GM23338 (cell line): Measurements from ENCODE around the gene RIMS1. TPM values are rescaled to one million over a fixed set of nuclear protein-coding genes. Genes with fewer than 3 reads are reported as not detected.
A peak's percentile ranks its signal among the peaks of the same experiment; 100 is the strongest.

Source experiments
- ATAC-seq: fragments of 200-7000 bp; cut with Tn5 transposase; 3 replicates; pipeline ENCODE4 v1.9.1; 2020
- DNase-seq: peaks from one replicate; pipeline ENCODE4 v3.0.0-alpha.2; 2015; ENCODE audit warnings: low spot score
- H2AFZ ChIP-seq: fragments of 200-600 bp; sonication (generic); 2 replicates; pipeline ENCODE4 v1.8.0; 2016; ENCODE audit warnings: antibody characterized with exemption, mild to moderate bottlenecking, moderate library complexity
- H3F3A ChIP-seq: fragments of 200-600 bp; sonication (generic); replicated peaks from 2 replicates; pipeline ENCODE4 v1.8.0; 2017; ENCODE audit warnings: antibody characterized with exemption, mixed run types, low read depth
- H3K27ac ChIP-seq: fragments of 200-600 bp; sonication (generic); 2 replicates; pipeline ENCODE4 v1.6.1; 2016; ENCODE audit warnings: low read depth
- H3K27me3 ChIP-seq: fragments of 200-600 bp; sonication (generic); 2 replicates; pipeline ENCODE4 v1.8.0; 2016; ENCODE audit warnings: mild to moderate bottlenecking, mixed run types, moderate library complexity; ENCODE audit not compliant: insufficient read depth
- H3K36me3 ChIP-seq: fragments of 200-600 bp; sonication (generic); 2 replicates; pipeline ENCODE4 v1.8.0; 2016; ENCODE audit warnings: mild to moderate bottlenecking; ENCODE audit not compliant: insufficient read depth
- H3K4me1 ChIP-seq: fragments of 200-600 bp; sonication (generic); 2 replicates; pipeline ENCODE4 v1.8.0; 2016; ENCODE audit warnings: mild to moderate bottlenecking, moderate library complexity; ENCODE audit not compliant: insufficient read depth
- H3K4me2 ChIP-seq: fragments of 200-600 bp; sonication (generic); 2 replicates; pipeline ENCODE4 v1.7.1; 2017; ENCODE audit warnings: mixed run types
- H3K4me3 ChIP-seq: fragments of 200-600 bp; sonication (generic); 2 replicates; pipeline ENCODE4 v1.6.1; 2016; ENCODE audit warnings: mixed run types
- H3K79me2 ChIP-seq: fragments of 200-600 bp; sonication (generic); replicated peaks from 2 replicates; pipeline ENCODE4 v1.8.0; 2017; ENCODE audit warnings: mild to moderate bottlenecking; ENCODE audit not compliant: insufficient read depth
- H3K9me2 ChIP-seq: fragments of 200-600 bp; sonication (generic); 2 replicates; pipeline ENCODE4 v1.8.0; 2017; ENCODE audit not compliant: insufficient read depth
- H4K20me1 ChIP-seq: fragments of 200-600 bp; sonication (generic); replicated peaks from 2 replicates; pipeline ENCODE4 v1.8.0; 2017; ENCODE audit warnings: mild to moderate bottlenecking; ENCODE audit not compliant: insufficient read depth
- H3K27ac Mint-ChIP-seq: 2 replicates; pipeline ENCODE4 v1.8.0; 2020; ENCODE audit warnings: inconsistent platforms, mild to moderate bottlenecking, moderate library complexity, mixed read lengths
- H3K27me3 Mint-ChIP-seq: 3 replicates; pipeline ENCODE4 v1.8.0; 2022; ENCODE audit warnings: low read depth, mild to moderate bottlenecking, moderate library complexity, mixed read lengths, inconsistent platforms; ENCODE audit not compliant: insufficient read depth, poor library complexity
- H3K36me3 Mint-ChIP-seq: 3 replicates; pipeline ENCODE4 v1.8.0; 2021; ENCODE audit warnings: low read depth, mild to moderate bottlenecking, inconsistent platforms, moderate library complexity, mixed read lengths
- H3K4me1 Mint-ChIP-seq: 3 replicates; pipeline ENCODE4 v1.8.0; 2020; ENCODE audit warnings: mild to moderate bottlenecking, inconsistent platforms, mixed read lengths
- H3K4me3 Mint-ChIP-seq: 3 replicates; pipeline ENCODE4 v1.8.0; 2021; ENCODE audit warnings: moderate library complexity, mild to moderate bottlenecking, inconsistent platforms, mixed read lengths
- H3K9me3 Mint-ChIP-seq: 3 replicates; pipeline ENCODE4 v1.8.0; 2020; ENCODE audit warnings: moderate library complexity, mild to moderate bottlenecking, inconsistent platforms, mixed read lengths
- CREB1 ChIP-seq: fragments of 250-450 bp; sonication (Bioruptor Pico); IDR thresholded peaks from 2 replicates; pipeline ENCODE4 v1.5.0; 2020; ENCODE audit warnings: low read depth, mild to moderate bottlenecking, moderate library complexity
- CTCF ChIP-seq, 2 experiments: fragments of 200-600 bp in 1 of 2; sonication (generic) in 1 of 2; conservative IDR thresholded peaks; 2 replicates each; pipeline versions ENCODE4 v1.5.1 to v1.6.1; 2016 to 2017; ENCODE audit warnings: antibody characterized with exemption in 2 of 2, low read depth in 2 of 2, mild to moderate bottlenecking in 2 of 2, moderate library complexity in 1 of 2
- ETS1 ChIP-seq: IDR thresholded peaks from 2 replicates; pipeline ENCODE4 v1.6.1; 2016; ENCODE audit warnings: antibody characterized with exemption
- polyA plus RNA-seq: library from polyadenylated mRNA; unstranded; fragments of >200 nt; fragmentation: Nextera tagmentation; extraction: Ambion mirVana; gene quantifications from 2 replicates; pipeline ENCODE4 v1.2.1, GENCODE V29; 2016
- total RNA-seq: library from RNA; depleted of rRNA; stranded (reverse); fragments of >200 nt; shearing (Covaris generic); gene quantifications from 2 replicates; pipeline ENCODE4 v1.2.3, GENCODE V29; 2014

RIMS1 gene
- total and polyA plus RNA-seq, 2 experiments from 2014 or later = 0.89 to 4.0 TPM

- Histone ChIP-seq H3K4me1 (peaks cover 7% of the 10 kb centered on the region; the same call in 1 of the 2 replicates), H3K4me3 (no peak overlapping the region), H3K36me3 (no peaks in the 10 kb centered on the region), H3K9me2 (no peaks in the 10 kb centered on the region), H3K27me3 (no peaks in the 10 kb centered on the region), H3K79me2 (no peaks in the 10 kb centered on the region), H3K27ac (no peak overlapping the region), H3K4me2 (no peak overlapping the region), H4K20me1 (no peaks in the 10 kb centered on the region), H3F3A (no peaks in the 10 kb centered on the region), H2AFZ (no peak overlapping the region)
- Mint-ChIP-seq H3K36me3 (no peaks in the 10 kb centered on the region), H3K9me3 (no peaks in the 10 kb centered on the region), H3K4me1 (peaks cover 10% of the 10 kb centered on the region; the same call in 2 of the 3 replicates), H3K27ac (no peak overlapping the region), H3K27me3 (no peaks in the 10 kb centered on the region), H3K4me3 (no peak overlapping the region)
- TF ChIP-seq CTCF (conservative IDR thresholded peaks at IDR 0.05; ENCODE audit: low read depth in 2 of 2) = peak in 1 of 2 experiments; percentile 55; a peak in 3 of 4 replicates
- no peak for TF ChIP-seq CREB1 (CRISPR knock-in tag)
- no peak for ATAC-seq
- DNase-seq = no peak
Measured at GRCh38 chr6:72042088-72042487, 155.7 kb downstream of the RIMS1 start.

- H3K27ac Mint-ChIP-seq = no peak overlapping the region
- no peaks in the 10 kb centered on the region for H3K27me3 ChIP-seq
Measured at GRCh38 chr6:72048080-72048479, 161.7 kb downstream of the RIMS1 start.

More at GRCh38 chr6:72048080-72048479, 161.7 kb downstream of the RIMS1 start:
- H3K36me3 ChIP-seq = no peaks in the 10 kb centered on the region
- H3K36me3 Mint-ChIP-seq = no peaks in the 10 kb centered on the region
- no peak overlapping the region for H3K4me3 Mint-ChIP-seq
- H3F3A ChIP-seq = no peaks in the 10 kb centered on the region
- H4K20me1 ChIP-seq = no peaks in the 10 kb centered on the region
- H3K9me3 Mint-ChIP-seq = no peaks in the 10 kb centered on the region
- H3K4me1 ChIP-seq = no peaks in the 10 kb centered on the region
- H3K4me3 ChIP-seq = no peak overlapping the region
- H3K4me2 ChIP-seq = no peak overlapping the region
- no peaks in the 10 kb centered on the region for H3K9me2 ChIP-seq
- no peak overlapping the region for H3K27ac ChIP-seq
- no peaks in the 10 kb centered on the region; the same call in 2 of the 3 replicates for H3K4me1 Mint-ChIP-seq
- H3K79me2 ChIP-seq = no peaks in the 10 kb centered on the region
- TF ChIP-seq CTCF (conservative IDR thresholded peaks at IDR 0.05; ENCODE audit: low read depth in 2 of 2) (no peak), ETS1 (no peak)
- peaks cover 3% of the 10 kb centered on the region for H3K27me3 Mint-ChIP-seq
- DNase-seq (no peak), ATAC-seq (no peak)
- no peak overlapping the region for H2AFZ ChIP-seq
